ENCODE results near the gene H2BK1.

The H2BK1 gene

GRCh38 chr7:151237244-151238189 lies 27.2 kb upstream of the H2BK1 start:
- no peak overlapping the region for H3K4me3 ChIP-seq (replicated peaks; ENCODE audit: low read depth, low read length)
- no peak for TF ChIP-seq CTCF (IDR thresholded peaks at IDR 0.05; ENCODE audit: low read depth, low read length, missing control alignments)

GRCh38 chr7:151236406-151236805 lies 26.1 kb upstream of the H2BK1 start:
- no peak for DNase-seq (ENCODE audit: extremely low read depth, low read depth)
- TF ChIP-seq CTCF (IDR thresholded peaks at IDR 0.05; ENCODE audit: low read depth, low read length, missing control alignments): no peak
- no peak overlapping the region for H3K4me3 ChIP-seq (replicated peaks; ENCODE audit: low read depth, low read length)

More at GRCh38 chr7:151237244-151238189, 27.2 kb upstream of the H2BK1 start:
- no peak for DNase-seq (ENCODE audit: extremely low read depth, low read depth)

GRCh38 chr7:151235091-151235787 lies 25.0 kb upstream of the H2BK1 start:
- DNase-seq (ENCODE audit: extremely low read depth, low read depth): no peak
- TF ChIP-seq CTCF (IDR thresholded peaks at IDR 0.05; ENCODE audit: low read depth, low read length, missing control alignments): no peak
- no peak overlapping the region for H3K4me3 ChIP-seq (replicated peaks; ENCODE audit: low read depth, low read length)

GRCh38 chr7:151233804-151234203 lies 23.5 kb upstream of the H2BK1 start:
- DNase-seq (ENCODE audit: extremely low read depth, low read depth): no peak
- no peak for TF ChIP-seq CTCF (IDR thresholded peaks at IDR 0.05; ENCODE audit: low read depth, low read length, missing control alignments)
- H3K4me3 ChIP-seq (replicated peaks; ENCODE audit: low read depth, low read length): peak overlapping the region; percentile 99

- H3K4me3 ChIP-seq (replicated peaks; ENCODE audit: low read depth, low read length): peak overlapping the region; percentile 99
- DNase-seq (ENCODE audit: extremely low read depth, low read depth): peak; percentile 35
- no peak for TF ChIP-seq CTCF (IDR thresholded peaks at IDR 0.05; ENCODE audit: low read depth, low read length, missing control alignments)
Measured at GRCh38 chr7:151232917-151233701, 22.8 kb upstream of the H2BK1 start.

GRCh38 chr7:151232091-151232916 lies 22.0 kb upstream of the H2BK1 start, which contains the start of gene CHPF2:
CHPF2 (plus strand) TSS chr7:151232483; CDS start chr7:151234012, 1,529 bp downstream.
- no peak for DNase-seq (ENCODE audit: extremely low read depth, low read depth)
- TF ChIP-seq CTCF (IDR thresholded peaks at IDR 0.05; ENCODE audit: low read depth, low read length, missing control alignments): no peak
- H3K4me3 ChIP-seq (replicated peaks; ENCODE audit: low read depth, low read length): peak within 1 kb of the TSS; percentile 99

Data from HFF-Myc (cell line).